A549 (cell line): ENCODE data around the gene ADIRF.

Experiments used
- CHD2 ChIP-seq: fragments of 150-350 bp; IDR thresholded peaks from 2 replicates; pipeline ENCODE4 v1.6.1; 2014; ENCODE audit warnings: low read length; ENCODE audit not compliant: partially characterized antibody
- EP300 ChIP-seq, 2 experiments: fragments of >200 bp; sonication (Bioruptor Twin); formaldehyde crosslinking; IDR thresholded peaks; 2 replicates in 1 of 2; 3 replicates in 1 of 2; pipeline ENCODE4 v1.6.1; 2016 to 2017
- FOSL2 ChIP-seq, 2 experiments: fragments of 450-650 bp in 1 of 2; fragments of >200 bp in 1 of 2; sonication (Bioruptor Twin) in 1 of 2; formaldehyde crosslinking; IDR thresholded peaks; 2 replicates each; pipeline versions ENCODE4 v1.5.0 to v1.6.1; 2016 to 2020; ENCODE audit warnings: mild to moderate bottlenecking in 1 of 2, moderate library complexity in 1 of 2
- HDAC2 ChIP-seq: fragments of 200-600 bp; sonication (generic); IDR thresholded peaks from 2 replicates; pipeline ENCODE4 v1.6.1; 2016
- KDM1A ChIP-seq: fragments of 200-600 bp; sonication (generic); IDR thresholded peaks from 2 replicates; pipeline ENCODE4 v1.6.1; 2016; ENCODE audit warnings: low read depth, mild to moderate bottlenecking
- MYC ChIP-seq: IDR thresholded peaks from 2 replicates; pipeline ENCODE4 v1.6.1; 2012; ENCODE audit warnings: mild to moderate bottlenecking, inconsistent platforms, low read length, improper control_type of control experiment, borderline replicate concordance
- NR3C1 ChIP-seq: fragments of >200 bp; sonication (Bioruptor Twin); formaldehyde crosslinking; IDR thresholded peaks from 3 replicates; pipeline ENCODE4 v1.6.1; 2017
- POLR2A ChIP-seq: IDR thresholded peaks from 2 replicates; pipeline ENCODE4 v1.6.1; 2012; ENCODE audit warnings: mild to moderate bottlenecking, low read length
- TFCP2L1 ChIP-seq: fragments of 250-450 bp; sonication (Bioruptor Pico); IDR thresholded peaks from 2 replicates; pipeline ENCODE4 v1.5.0; 2021; ENCODE audit warnings: mild to moderate bottlenecking
- TF ChIP-seq, protein P1 (sequence below): fragments of >200 bp; sonication (Bioruptor Twin); formaldehyde crosslinking; IDR thresholded peaks from 3 replicates; pipeline ENCODE4 v1.5.1; 2016
- TF ChIP-seq, protein P2 (sequence below): IDR thresholded peaks from 2 replicates; pipeline ENCODE4 v1.6.1; 2012
- TF ChIP-seq, protein P3 (sequence below): fragments of 200-600 bp; sonication (generic); IDR thresholded peaks from 2 replicates; pipeline ENCODE4 v1.6.1; 2016; ENCODE audit warnings: antibody characterized with exemption, mild to moderate bottlenecking, moderate library complexity

DNA sequence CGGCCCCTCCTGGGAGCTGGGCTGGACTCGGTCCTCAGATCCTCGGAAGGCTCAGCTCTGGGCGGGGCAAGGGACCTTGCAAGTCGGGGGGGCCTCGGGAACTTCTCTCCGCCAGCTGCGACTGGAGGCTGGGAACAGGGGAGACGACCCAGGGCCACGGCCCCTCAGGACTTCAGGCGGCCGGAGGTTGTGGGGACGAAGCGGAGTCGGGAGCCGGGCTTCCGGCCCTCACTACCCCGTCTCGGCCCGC is 2.6 kb downstream of the ADIRF start:
- TF ChIP-seq EP300 (IDR thresholded peaks at IDR 0.05), result no peak
- TF ChIP-seq TFCP2L1, result no peak
- TF ChIP-seq, protein P1, sequence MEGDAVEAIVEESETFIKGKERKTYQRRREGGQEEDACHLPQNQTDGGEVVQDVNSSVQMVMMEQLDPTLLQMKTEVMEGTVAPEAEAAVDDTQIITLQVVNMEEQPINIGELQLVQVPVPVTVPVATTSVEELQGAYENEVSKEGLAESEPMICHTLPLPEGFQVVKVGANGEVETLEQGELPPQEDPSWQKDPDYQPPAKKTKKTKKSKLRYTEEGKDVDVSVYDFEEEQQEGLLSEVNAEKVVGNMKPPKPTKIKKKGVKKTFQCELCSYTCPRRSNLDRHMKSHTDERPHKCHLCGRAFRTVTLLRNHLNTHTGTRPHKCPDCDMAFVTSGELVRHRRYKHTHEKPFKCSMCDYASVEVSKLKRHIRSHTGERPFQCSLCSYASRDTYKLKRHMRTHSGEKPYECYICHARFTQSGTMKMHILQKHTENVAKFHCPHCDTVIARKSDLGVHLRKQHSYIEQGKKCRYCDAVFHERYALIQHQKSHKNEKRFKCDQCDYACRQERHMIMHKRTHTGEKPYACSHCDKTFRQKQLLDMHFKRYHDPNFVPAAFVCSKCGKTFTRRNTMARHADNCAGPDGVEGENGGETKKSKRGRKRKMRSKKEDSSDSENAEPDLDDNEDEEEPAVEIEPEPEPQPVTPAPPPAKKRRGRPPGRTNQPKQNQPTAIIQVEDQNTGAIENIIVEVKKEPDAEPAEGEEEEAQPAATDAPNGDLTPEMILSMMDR, result no peak
- TF ChIP-seq, protein P2, sequence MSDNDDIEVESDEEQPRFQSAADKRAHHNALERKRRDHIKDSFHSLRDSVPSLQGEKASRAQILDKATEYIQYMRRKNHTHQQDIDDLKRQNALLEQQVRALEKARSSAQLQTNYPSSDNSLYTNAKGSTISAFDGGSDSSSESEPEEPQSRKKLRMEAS, result no peak
- TF ChIP-seq FOSL2 (IDR thresholded peaks at IDR 0.05), result no peak
- TF ChIP-seq FOSL2 (CRISPR knock-in tag; IDR thresholded peaks at IDR 0.05), result no peak
- TF ChIP-seq CHD2, result no peak
- TF ChIP-seq POLR2A, result peak; percentile 58
- TF ChIP-seq MYC, result no peak
- TF ChIP-seq KDM1A, result no peak
- TF ChIP-seq HDAC2, result no peak
- TF ChIP-seq, protein P3, sequence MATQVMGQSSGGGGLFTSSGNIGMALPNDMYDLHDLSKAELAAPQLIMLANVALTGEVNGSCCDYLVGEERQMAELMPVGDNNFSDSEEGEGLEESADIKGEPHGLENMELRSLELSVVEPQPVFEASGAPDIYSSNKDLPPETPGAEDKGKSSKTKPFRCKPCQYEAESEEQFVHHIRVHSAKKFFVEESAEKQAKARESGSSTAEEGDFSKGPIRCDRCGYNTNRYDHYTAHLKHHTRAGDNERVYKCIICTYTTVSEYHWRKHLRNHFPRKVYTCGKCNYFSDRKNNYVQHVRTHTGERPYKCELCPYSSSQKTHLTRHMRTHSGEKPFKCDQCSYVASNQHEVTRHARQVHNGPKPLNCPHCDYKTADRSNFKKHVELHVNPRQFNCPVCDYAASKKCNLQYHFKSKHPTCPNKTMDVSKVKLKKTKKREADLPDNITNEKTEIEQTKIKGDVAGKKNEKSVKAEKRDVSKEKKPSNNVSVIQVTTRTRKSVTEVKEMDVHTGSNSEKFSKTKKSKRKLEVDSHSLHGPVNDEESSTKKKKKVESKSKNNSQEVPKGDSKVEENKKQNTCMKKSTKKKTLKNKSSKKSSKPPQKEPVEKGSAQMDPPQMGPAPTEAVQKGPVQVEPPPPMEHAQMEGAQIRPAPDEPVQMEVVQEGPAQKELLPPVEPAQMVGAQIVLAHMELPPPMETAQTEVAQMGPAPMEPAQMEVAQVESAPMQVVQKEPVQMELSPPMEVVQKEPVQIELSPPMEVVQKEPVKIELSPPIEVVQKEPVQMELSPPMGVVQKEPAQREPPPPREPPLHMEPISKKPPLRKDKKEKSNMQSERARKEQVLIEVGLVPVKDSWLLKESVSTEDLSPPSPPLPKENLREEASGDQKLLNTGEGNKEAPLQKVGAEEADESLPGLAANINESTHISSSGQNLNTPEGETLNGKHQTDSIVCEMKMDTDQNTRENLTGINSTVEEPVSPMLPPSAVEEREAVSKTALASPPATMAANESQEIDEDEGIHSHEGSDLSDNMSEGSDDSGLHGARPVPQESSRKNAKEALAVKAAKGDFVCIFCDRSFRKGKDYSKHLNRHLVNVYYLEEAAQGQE, result no peak
- no peak for TF ChIP-seq NR3C1
